HepG2 (cell line): ENCODE results near the gene SLC10A1. TPM values are rescaled to one million over a fixed set of nuclear protein-coding genes. Genes with fewer than 3 reads are reported as not detected.

Experiments used
- ELF1 ChIP-seq: sonication (generic); formaldehyde crosslinking; IDR thresholded peaks from 2 replicates; pipeline ENCODE4 v1.4.0; 2020; ENCODE audit warnings: missing genetic modification reagents
- IRF2 ChIP-seq: IDR thresholded peaks from 2 replicates; pipeline ENCODE4 v1.6.1; 2018; ENCODE audit warnings: missing genetic modification reagents, missing compliant biosample characterization
- MTF1 ChIP-seq: sonication (generic); formaldehyde crosslinking; IDR thresholded peaks from 2 replicates; pipeline ENCODE4 v1.5.0; 2020; ENCODE audit warnings: missing genetic modification reagents
- MYNN ChIP-seq: sonication (generic); formaldehyde crosslinking; IDR thresholded peaks from 2 replicates; pipeline ENCODE4 v1.4.0; 2020; ENCODE audit warnings: mild to moderate bottlenecking, low read depth, missing genetic modification reagents
- PAWR ChIP-seq: sonication (generic); formaldehyde crosslinking; IDR thresholded peaks from 2 replicates; pipeline ENCODE4 v1.4.0; 2020; ENCODE audit warnings: missing genetic modification reagents, mild to moderate bottlenecking, borderline replicate concordance
- PHF20 ChIP-seq: sonication (generic); formaldehyde crosslinking; IDR thresholded peaks from 2 replicates; pipeline ENCODE4 v1.5.0; 2020; ENCODE audit warnings: mild to moderate bottlenecking, missing genetic modification reagents
- RBM39 ChIP-seq: fragments of 200-400 bp; formaldehyde crosslinking; IDR thresholded peaks from one replicate; pipeline ENCODE4 v1.6.1; 2018; ENCODE audit warnings: antibody characterized with exemption, mild to moderate bottlenecking, low read depth, low read length; ENCODE audit not compliant: poor library complexity, severe bottlenecking
- ZFP1 ChIP-seq: IDR thresholded peaks from 2 replicates; pipeline ENCODE4 v1.6.1; 2016
- ZFP36L1 ChIP-seq: sonication (generic); formaldehyde crosslinking; IDR thresholded peaks from 2 replicates; pipeline ENCODE4 v1.8.0; 2022; ENCODE audit warnings: mild to moderate bottlenecking, missing genetic modification reagents, moderate library complexity
- ZFYVE20 ChIP-seq: sonication (generic); formaldehyde crosslinking; IDR thresholded peaks from 2 replicates; pipeline ENCODE4 v1.8.0; 2023; ENCODE audit warnings: low read depth, mild to moderate bottlenecking, moderate library complexity, missing genetic modification reagents, borderline replicate concordance
- ZNF20 ChIP-seq: sonication (generic); formaldehyde crosslinking; IDR thresholded peaks from 2 replicates; pipeline ENCODE4 v1.4.0; 2020; ENCODE audit warnings: mild to moderate bottlenecking, moderate library complexity, missing genetic modification reagents
- ZNF235 ChIP-seq: sonication (generic); formaldehyde crosslinking; IDR thresholded peaks from 2 replicates; pipeline ENCODE4 v1.8.1; 2023; ENCODE audit warnings: mild to moderate bottlenecking, missing genetic modification reagents, borderline replicate concordance
- ZNF619 ChIP-seq: sonication (generic); formaldehyde crosslinking; IDR thresholded peaks from 2 replicates; pipeline ENCODE4 v1.4.0; 2020; ENCODE audit warnings: mild to moderate bottlenecking, missing genetic modification reagents
- polyA plus RNA-seq, 8 experiments: library from polyadenylated mRNA; depleted of rRNA in 3 of 8; stranded (reverse) in 7 of 8; unstranded in 1 of 8; fragments of >200 nt; fragmentation: Illumina TruSeq in 4 of 8; extraction: Trizol in 4 of 8; gene quantifications; 2 replicates each; pipeline versions ENCODE4 v1.2.1 to v1.2.3, GENCODE V29; 2011 to 2016; ENCODE audit warnings: low read depth in 4 of 8, missing spikeins in 1 of 8, mixed read lengths in 1 of 8; ENCODE audit not compliant: insufficient read depth in 1 of 8
- total RNA-seq, 5 experiments: library from RNA; depleted of rRNA; stranded (reverse); fragments of >200 nt; fragmentation: Illumina TruSeq; extraction: Trizol; gene quantifications; 2 replicates each; pipeline ENCODE4 v1.2.3, GENCODE V29; 2016; ENCODE audit warnings: low read depth in 1 of 5
- TF ChIP-seq, protein P1 (sequence below): sonication (generic); formaldehyde crosslinking; IDR thresholded peaks from 2 replicates; pipeline ENCODE4 v1.4.0; 2020; ENCODE audit warnings: missing genetic modification reagents
- TF ChIP-seq, protein P2 (sequence below): sonication (generic); formaldehyde crosslinking; IDR thresholded peaks from 2 replicates; pipeline ENCODE4 v1.4.0; 2020; ENCODE audit warnings: missing genetic modification reagents
- TF ChIP-seq, protein P3 (sequence below): IDR thresholded peaks from 2 replicates; pipeline ENCODE4 v1.6.1; 2016; ENCODE audit warnings: control low read depth
- TF ChIP-seq, protein P4 (sequence below): sonication (generic); formaldehyde crosslinking; conservative IDR thresholded peaks from 2 replicates; pipeline ENCODE4 v1.8.0; 2022; ENCODE audit warnings: low read depth, missing genetic modification reagents
- TF ChIP-seq, protein P5 (sequence below): sonication (generic); formaldehyde crosslinking; IDR thresholded peaks from 2 replicates; pipeline ENCODE4 v1.4.0; 2020; ENCODE audit warnings: missing genetic modification reagents; ENCODE audit errors: not compliant biosample characterization
- TF ChIP-seq, protein P6 (sequence below): sonication (generic); formaldehyde crosslinking; IDR thresholded peaks from 2 replicates; pipeline ENCODE4 v1.5.0; 2020; ENCODE audit warnings: mild to moderate bottlenecking, low read depth, missing genetic modification reagents, borderline replicate concordance
- TF ChIP-seq, protein P7 (sequence below): sonication (generic); formaldehyde crosslinking; IDR thresholded peaks from 2 replicates; pipeline ENCODE4 v1.4.0; 2020; ENCODE audit warnings: mild to moderate bottlenecking, missing genetic modification reagents

SLC10A1 gene
- total and polyA plus RNA-seq, 2 of the 13 experiments (the other 11 are each of a cell fraction or from before 2014, with no cell fraction given) = 0.17 TPM; not detected in 1

DNA sequence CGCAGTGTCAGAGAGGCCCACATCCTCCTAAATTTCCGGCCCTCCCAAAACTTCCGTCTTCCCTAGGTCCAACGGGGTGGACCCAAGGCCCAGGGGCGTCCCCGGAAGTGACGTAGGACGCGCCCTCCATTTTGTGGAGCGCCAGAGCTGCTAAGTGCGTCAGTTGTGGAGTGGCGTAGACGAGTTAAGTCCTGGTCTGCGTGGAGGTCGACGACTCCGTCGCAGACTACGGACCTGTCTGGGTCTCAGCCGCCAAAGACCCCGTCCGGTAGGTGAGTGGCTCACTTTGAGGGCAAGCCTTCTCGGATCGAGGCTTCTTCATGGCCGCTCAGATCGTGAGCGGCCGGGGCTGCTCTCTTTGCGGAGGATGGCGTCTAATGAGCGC lies 30.1 kb downstream of the SLC10A1 start, which contains the start of gene SRSF5 (continued):
- TF ChIP-seq MTF1 (CRISPR knock-in tag) (no peak), ELF1 (CRISPR knock-in tag) (peak; percentile 93), ZFP1 (CRISPR knock-in tag) (no peak), ZNF20 (CRISPR knock-in tag) (no peak; the same call in 1 of the 2 replicates), ZNF619 (CRISPR knock-in tag) (peak; percentile 95), RBM39 (no peak), ZFYVE20 (CRISPR knock-in tag) (no peak), MYNN (no peak), ZNF235 (CRISPR knock-in tag) (no peak), PHF20 (CRISPR knock-in tag) (peak; percentile 88), IRF2 (CRISPR knock-in tag) (peak; percentile 88; the same call in 1 of the 2 replicates), ZFP36L1 (CRISPR knock-in tag) (peak; percentile 87; the same call in 1 of the 2 replicates), PAWR (CRISPR knock-in tag) (no peak)
- TF ChIP-seq, protein P1, sequence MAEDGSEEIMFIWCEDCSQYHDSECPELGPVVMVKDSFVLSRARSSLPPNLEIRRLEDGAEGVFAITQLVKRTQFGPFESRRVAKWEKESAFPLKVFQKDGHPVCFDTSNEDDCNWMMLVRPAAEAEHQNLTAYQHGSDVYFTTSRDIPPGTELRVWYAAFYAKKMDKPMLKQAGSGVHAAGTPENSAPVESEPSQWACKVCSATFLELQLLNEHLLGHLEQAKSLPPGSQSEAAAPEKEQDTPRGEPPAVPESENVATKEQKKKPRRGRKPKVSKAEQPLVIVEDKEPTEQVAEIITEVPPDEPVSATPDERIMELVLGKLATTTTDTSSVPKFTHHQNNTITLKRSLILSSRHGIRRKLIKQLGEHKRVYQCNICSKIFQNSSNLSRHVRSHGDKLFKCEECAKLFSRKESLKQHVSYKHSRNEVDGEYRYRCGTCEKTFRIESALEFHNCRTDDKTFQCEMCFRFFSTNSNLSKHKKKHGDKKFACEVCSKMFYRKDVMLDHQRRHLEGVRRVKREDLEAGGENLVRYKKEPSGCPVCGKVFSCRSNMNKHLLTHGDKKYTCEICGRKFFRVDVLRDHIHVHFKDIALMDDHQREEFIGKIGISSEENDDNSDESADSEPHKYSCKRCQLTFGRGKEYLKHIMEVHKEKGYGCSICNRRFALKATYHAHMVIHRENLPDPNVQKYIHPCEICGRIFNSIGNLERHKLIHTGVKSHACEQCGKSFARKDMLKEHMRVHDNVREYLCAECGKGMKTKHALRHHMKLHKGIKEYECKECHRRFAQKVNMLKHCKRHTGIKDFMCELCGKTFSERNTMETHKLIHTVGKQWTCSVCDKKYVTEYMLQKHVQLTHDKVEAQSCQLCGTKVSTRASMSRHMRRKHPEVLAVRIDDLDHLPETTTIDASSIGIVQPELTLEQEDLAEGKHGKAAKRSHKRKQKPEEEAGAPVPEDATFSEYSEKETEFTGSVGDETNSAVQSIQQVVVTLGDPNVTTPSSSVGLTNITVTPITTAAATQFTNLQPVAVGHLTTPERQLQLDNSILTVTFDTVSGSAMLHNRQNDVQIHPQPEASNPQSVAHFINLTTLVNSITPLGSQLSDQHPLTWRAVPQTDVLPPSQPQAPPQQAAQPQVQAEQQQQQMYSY (CRISPR knock-in tag) = 0 out of 2 replicates have a peak, but pooled peaks have one; percentile 57
- TF ChIP-seq, protein P2, sequence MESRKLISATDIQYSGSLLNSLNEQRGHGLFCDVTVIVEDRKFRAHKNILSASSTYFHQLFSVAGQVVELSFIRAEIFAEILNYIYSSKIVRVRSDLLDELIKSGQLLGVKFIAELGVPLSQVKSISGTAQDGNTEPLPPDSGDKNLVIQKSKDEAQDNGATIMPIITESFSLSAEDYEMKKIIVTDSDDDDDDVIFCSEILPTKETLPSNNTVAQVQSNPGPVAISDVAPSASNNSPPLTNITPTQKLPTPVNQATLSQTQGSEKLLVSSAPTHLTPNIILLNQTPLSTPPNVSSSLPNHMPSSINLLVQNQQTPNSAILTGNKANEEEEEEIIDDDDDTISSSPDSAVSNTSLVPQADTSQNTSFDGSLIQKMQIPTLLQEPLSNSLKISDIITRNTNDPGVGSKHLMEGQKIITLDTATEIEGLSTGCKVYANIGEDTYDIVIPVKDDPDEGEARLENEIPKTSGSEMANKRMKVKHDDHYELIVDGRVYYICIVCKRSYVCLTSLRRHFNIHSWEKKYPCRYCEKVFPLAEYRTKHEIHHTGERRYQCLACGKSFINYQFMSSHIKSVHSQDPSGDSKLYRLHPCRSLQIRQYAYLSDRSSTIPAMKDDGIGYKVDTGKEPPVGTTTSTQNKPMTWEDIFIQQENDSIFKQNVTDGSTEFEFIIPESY = no peak
- TF ChIP-seq, protein P3, sequence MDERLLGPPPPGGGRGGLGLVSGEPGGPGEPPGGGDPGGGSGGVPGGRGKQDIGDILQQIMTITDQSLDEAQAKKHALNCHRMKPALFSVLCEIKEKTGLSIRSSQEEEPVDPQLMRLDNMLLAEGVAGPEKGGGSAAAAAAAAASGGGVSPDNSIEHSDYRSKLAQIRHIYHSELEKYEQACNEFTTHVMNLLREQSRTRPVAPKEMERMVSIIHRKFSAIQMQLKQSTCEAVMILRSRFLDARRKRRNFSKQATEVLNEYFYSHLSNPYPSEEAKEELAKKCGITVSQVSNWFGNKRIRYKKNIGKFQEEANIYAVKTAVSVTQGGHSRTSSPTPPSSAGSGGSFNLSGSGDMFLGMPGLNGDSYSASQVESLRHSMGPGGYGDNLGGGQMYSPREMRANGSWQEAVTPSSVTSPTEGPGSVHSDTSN (CRISPR knock-in tag) = no peak
- TF ChIP-seq, protein P4, sequence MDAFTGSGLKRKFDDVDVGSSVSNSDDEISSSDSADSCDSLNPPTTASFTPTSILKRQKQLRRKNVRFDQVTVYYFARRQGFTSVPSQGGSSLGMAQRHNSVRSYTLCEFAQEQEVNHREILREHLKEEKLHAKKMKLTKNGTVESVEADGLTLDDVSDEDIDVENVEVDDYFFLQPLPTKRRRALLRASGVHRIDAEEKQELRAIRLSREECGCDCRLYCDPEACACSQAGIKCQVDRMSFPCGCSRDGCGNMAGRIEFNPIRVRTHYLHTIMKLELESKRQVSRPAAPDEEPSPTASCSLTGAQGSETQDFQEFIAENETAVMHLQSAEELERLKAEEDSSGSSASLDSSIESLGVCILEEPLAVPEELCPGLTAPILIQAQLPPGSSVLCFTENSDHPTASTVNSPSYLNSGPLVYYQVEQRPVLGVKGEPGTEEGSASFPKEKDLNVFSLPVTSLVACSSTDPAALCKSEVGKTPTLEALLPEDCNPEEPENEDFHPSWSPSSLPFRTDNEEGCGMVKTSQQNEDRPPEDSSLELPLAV (CRISPR knock-in tag) = no peak
- TF ChIP-seq, protein P5, sequence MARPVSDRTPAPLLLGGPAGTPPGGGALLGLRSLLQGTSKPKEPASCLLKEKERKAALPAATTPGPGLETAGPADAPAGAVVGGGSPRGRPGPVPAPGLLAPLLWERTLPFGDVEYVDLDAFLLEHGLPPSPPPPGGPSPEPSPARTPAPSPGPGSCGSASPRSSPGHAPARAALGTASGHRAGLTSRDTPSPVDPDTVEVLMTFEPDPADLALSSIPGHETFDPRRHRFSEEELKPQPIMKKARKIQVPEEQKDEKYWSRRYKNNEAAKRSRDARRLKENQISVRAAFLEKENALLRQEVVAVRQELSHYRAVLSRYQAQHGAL (CRISPR knock-in tag) = peak; percentile 60
- TF ChIP-seq, protein P6, sequence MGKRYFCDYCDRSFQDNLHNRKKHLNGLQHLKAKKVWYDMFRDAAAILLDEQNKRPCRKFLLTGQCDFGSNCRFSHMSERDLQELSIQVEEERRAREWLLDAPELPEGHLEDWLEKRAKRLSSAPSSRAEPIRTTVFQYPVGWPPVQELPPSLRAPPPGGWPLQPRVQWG (CRISPR knock-in tag) = no peak
- TF ChIP-seq, protein P7, sequence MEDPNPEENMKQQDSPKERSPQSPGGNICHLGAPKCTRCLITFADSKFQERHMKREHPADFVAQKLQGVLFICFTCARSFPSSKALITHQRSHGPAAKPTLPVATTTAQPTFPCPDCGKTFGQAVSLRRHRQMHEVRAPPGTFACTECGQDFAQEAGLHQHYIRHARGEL (CRISPR knock-in tag) = no peak
